Breast epithelium (tissue), 4 donors: ENCODE data around the gene MICAL2. TPM values are rescaled to one million over a fixed set of nuclear protein-coding genes. Genes with fewer than 3 reads are reported as not detected.

Experiments
- DNase-seq, 2 donors: peaks; one replicate each; pipeline ENCODE4 v3.0.0-alpha.2; 2019; ENCODE audit warnings: low spot score in 2 of 2
- H3K27ac ChIP-seq, 2 donors: fragments of 200-600 bp; sonication (generic) in 1 of 2; one replicate each; pipeline ENCODE4 v1.5.1; 2016 to 2019; ENCODE audit warnings: mild to moderate bottlenecking in 1 of 2
- H3K27me3 ChIP-seq, 2 donors: fragments of 200-600 bp; sonication (generic) in 1 of 2; one replicate each; pipeline versions ENCODE4 v1.5.1 to v1.6.0; 2017 to 2019; ENCODE audit warnings: control low read depth in 1 of 2, mild to moderate bottlenecking in 1 of 2
- H3K36me3 ChIP-seq: fragments of 200-600 bp; one replicate; pipeline ENCODE4 v1.5.1; 2019
- H3K4me1 ChIP-seq, 2 donors: fragments of 200-600 bp; sonication (generic); one replicate each; pipeline ENCODE4 v1.5.1; 2016 to 2019; ENCODE audit warnings: control low read depth in 1 of 2
- H3K4me3 ChIP-seq, 3 donors: fragments of 200-600 bp; sonication (generic); 1 replicate in 2 of 3; 2 replicates in 1 of 3; pipeline ENCODE4 v1.5.1; 2016 to 2019; ENCODE audit warnings: mild to moderate bottlenecking in 3 of 3, moderate library complexity in 2 of 3
- H3K9me3 ChIP-seq, 2 donors: fragments of 200-600 bp; sonication (generic) in 1 of 2; one replicate each; pipeline ENCODE4 v1.5.1; 2016 to 2019; ENCODE audit warnings: control low read depth in 1 of 2
- CTCF ChIP-seq, 3 donors: fragments of 450-650 bp; IDR thresholded peaks; one replicate each; pipeline ENCODE4 v1.5.1; 2016 to 2017; ENCODE audit warnings: antibody characterized with exemption in 3 of 3, mild to moderate bottlenecking in 3 of 3, moderate library complexity in 3 of 3
- POLR2A ChIP-seq: fragments of 450-650 bp; IDR thresholded peaks from one replicate; pipeline ENCODE4 v1.6.1; 2016; ENCODE audit warnings: antibody characterized with exemption, mild to moderate bottlenecking, moderate library complexity
- POLR2AphosphoS5 ChIP-seq, 3 donors: sonication (generic); formaldehyde crosslinking; IDR thresholded peaks; one replicate each; pipeline ENCODE4 v1.6.1; 2017; ENCODE audit warnings: antibody characterized with exemption in 3 of 3
- intact Hi-C: fragments of 100-400 bp; cut with DNase I; formaldehyde crosslinking; loops from one replicate; pipeline ENCODE4 v1.15.1; 2023; ENCODE audit warnings: low total_unique reads
- total RNA-seq, 3 donors: library from RNA; depleted of rRNA; stranded (reverse); fragments of >200 nt; gene quantifications; one replicate each; pipeline ENCODE4 v1.1.0, GENCODE V29; 2016

MICAL2 gene
- total RNA-seq, 3 donors from 2014 or later = 30.9 to 52.4 (median 38.6) TPM

DNA sequence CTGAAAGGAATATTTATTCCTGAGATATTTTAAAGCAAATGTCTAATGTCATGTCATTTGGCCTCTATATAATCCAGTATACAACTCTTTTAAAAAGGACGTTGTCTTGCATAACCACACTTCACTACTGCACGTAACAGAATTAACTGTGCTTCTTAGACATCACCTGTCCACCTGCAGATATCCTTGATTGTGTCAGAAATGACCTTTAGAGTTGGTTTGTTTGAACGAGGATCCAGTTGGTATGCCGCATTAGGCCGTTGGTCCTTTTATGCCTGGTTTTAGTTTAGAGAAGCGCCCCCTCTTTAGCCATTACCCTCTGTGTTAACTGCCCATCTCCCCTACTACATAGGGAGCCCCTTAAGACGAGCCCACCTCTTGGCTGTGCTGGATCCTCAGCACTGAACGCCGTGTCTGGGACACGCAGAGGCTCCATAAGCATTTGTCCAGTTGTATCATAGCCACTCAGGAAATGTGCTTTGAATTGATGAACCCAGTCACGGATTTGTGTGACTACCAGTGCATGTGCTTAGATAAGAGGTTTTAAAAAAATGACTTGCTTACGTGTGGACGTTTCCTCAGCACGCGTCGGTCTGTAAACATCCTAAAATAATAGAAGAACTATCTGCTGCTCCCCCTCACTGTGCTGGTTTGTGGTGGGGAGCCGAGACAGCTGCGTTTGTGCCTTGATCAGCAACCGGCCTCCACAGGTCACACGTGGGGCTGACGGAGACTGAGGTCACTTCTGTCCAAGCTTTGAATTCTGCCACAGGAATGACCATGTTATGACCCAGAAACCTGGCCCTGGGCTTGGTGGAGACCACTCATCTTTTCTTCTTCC is 4.0 kb downstream of the MICAL2 start:
- no peak for TF ChIP-seq POLR2AphosphoS5 (IDR thresholded peaks at IDR 0.05)
- TF ChIP-seq CTCF (IDR thresholded peaks at IDR 0.05) = no peak
- TF ChIP-seq POLR2A = no peak
- H3K27ac ChIP-seq = peak overlapping the region in 1 of 2 donors; percentile 30
- H3K4me3 ChIP-seq = no peak overlapping the region
- no peaks in the 10 kb centered on the region for H3K36me3 ChIP-seq
- intact Hi-C loops = no loop called here
- H3K9me3 ChIP-seq = no peaks in the 10 kb centered on the region
- no peak for DNase-seq
- peaks cover 0 to 4% of the 10 kb centered on the region in 2 donors for H3K4me1 ChIP-seq
- H3K27me3 ChIP-seq = no peaks in the 10 kb centered on the region

DNA sequence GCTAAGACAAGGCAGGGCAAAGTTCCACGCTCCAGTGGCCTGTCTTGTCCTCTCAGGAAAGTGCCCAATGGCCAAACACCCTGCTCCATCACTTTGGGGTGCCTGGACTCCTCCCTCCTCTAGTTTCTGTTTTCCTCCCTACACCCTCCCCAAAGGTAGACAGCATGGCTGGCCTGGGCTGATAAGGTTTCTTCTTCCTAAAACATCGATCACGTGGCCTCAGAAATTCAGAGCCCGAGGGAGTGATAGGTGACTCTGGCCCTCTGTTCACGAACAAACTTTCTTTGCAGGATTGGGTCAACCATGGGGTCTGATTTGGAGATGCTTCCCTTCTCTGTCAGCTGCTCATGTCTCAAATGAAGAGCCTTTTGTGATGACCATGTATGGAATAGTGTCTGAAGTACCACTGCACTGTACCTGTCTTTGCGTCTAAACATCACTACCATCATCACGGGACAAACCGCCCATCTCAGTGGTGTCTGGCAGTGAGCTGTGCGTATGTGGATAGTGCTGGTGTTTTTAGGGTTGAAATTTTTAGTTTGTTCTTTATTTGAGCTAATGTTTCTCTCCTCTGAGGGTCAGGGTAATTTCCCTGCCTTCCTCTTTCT is 6.1 kb downstream of the MICAL2 start:
- Histone ChIP-seq H3K36me3 (no peaks in the 10 kb centered on the region), H3K4me1 (no peaks in the 10 kb centered on the region), H3K4me3 (no peak overlapping the region), H3K27ac (peak overlapping the region in 1 of 2 donors; percentile 61), H3K27me3 (no peaks in the 10 kb centered on the region), H3K9me3 (no peaks in the 10 kb centered on the region)
- TF ChIP-seq POLR2AphosphoS5 (IDR thresholded peaks at IDR 0.05) (no peak), CTCF (IDR thresholded peaks at IDR 0.05) (no peak), POLR2A (no peak)
- intact Hi-C loops = no loop called here
- DNase-seq = no peak

- H3K9me3 ChIP-seq = no peaks in the 10 kb centered on the region
- H3K27me3 ChIP-seq = no peaks in the 10 kb centered on the region
- H3K4me3 ChIP-seq = no peak overlapping the region
- peak overlapping the region in 1 of 2 donors; percentile 61 for H3K27ac ChIP-seq
- no peaks in the 10 kb centered on the region for H3K36me3 ChIP-seq
- DNase-seq = peak in 1 of 2 donors; percentile 23
- intact Hi-C loops = no loop called here
- no peaks in the 10 kb centered on the region for H3K4me1 ChIP-seq
- TF ChIP-seq CTCF (IDR thresholded peaks at IDR 0.05) (no peak), POLR2A (no peak), POLR2AphosphoS5 (IDR thresholded peaks at IDR 0.05) (no peak)
These were observed 6.8 kb downstream of the MICAL2 start for GRCh38 chr11:12117200-12117599.

DNA sequence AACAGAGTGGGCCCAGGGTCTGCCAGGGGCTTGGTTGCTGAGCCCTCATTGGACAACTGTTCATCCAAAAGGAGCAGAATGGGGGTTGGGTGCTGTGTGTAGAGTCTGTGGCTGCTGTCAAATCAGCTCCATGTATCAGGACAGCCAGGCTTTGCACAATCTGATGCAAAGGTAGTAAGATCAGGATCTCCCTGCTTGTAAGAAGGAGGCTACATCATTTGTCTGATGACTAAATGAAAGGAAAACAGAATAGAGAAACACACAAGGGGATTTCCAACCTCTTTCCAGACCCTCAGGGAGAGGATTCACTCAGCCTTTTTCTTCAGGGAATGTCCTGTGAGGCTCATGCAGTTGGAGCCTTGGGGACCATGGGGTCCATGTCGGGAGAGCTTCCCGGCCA is 7.2 kb downstream of the MICAL2 start:
- intact Hi-C loops = no loop called here
- TF ChIP-seq CTCF (IDR thresholded peaks at IDR 0.05) (no peak), POLR2A (no peak), POLR2AphosphoS5 (IDR thresholded peaks at IDR 0.05) (no peak)
- H3K4me3 ChIP-seq = no peak overlapping the region
- no peaks in the 10 kb centered on the region for H3K36me3 ChIP-seq
- no peaks in the 10 kb centered on the region for H3K27me3 ChIP-seq
- DNase-seq = no peak
- peak overlapping the region; percentile 35 to 61 for H3K27ac ChIP-seq
- no peaks in the 10 kb centered on the region for H3K9me3 ChIP-seq
- no peaks in the 10 kb centered on the region for H3K4me1 ChIP-seq

- H3K9me3 ChIP-seq = no peaks in the 10 kb centered on the region
- no peak overlapping the region for H3K4me3 ChIP-seq
- H3K27me3 ChIP-seq = no peaks in the 10 kb centered on the region
- H3K36me3 ChIP-seq = no peaks in the 10 kb centered on the region
- no peak for DNase-seq
- TF ChIP-seq POLR2A (no peak), CTCF (IDR thresholded peaks at IDR 0.05) (no peak), POLR2AphosphoS5 (IDR thresholded peaks at IDR 0.05) (no peak)
- peak overlapping the region; percentile 3 to 45 for H3K27ac ChIP-seq
- intact Hi-C loops = no loop called here
- no peaks in the 10 kb centered on the region for H3K4me1 ChIP-seq
These were observed 8.6 kb downstream of the MICAL2 start for GRCh38 chr11:12118949-12119348.
